H9 (cell line): ENCODE results near the gene PARD3. TPM values are rescaled to one million over a fixed set of nuclear protein-coding genes. Genes with fewer than 3 reads are reported as not detected.

Source experiments
- DNase-seq: peaks from one replicate; pipeline ENCODE4 v3.0.0-alpha.2; 2017
- H2AFZ ChIP-seq: one replicate; pipeline ENCODE4 v1.6.1; 2013; ENCODE audit warnings: mild to moderate bottlenecking, low read length, control low read depth, moderate library complexity
- H2AK5ac ChIP-seq: 2 replicates; pipeline ENCODE4 v1.6.1; 2013; ENCODE audit warnings: low read length, control low read depth, mixed read lengths; ENCODE audit not compliant: insufficient read length
- H2BK120ac ChIP-seq: one replicate; pipeline ENCODE4 v1.6.1; 2013; ENCODE audit warnings: low read depth, mild to moderate bottlenecking, low read length, control low read depth, inconsistent platforms; ENCODE audit not compliant: poor library complexity, severe bottlenecking
- H2BK12ac ChIP-seq: 2 replicates; pipeline ENCODE4 v1.6.1; 2013; ENCODE audit warnings: low read length, control low read depth, mixed read lengths, low read depth; ENCODE audit not compliant: insufficient read length
- H2BK15ac ChIP-seq: 2 replicates; pipeline ENCODE4 v1.6.1; 2013; ENCODE audit warnings: low read depth, low read length, control low read depth
- H2BK20ac ChIP-seq: one replicate; pipeline ENCODE4 v1.6.1; 2013; ENCODE audit warnings: low read depth, mild to moderate bottlenecking, low read length, control low read depth, inconsistent platforms; ENCODE audit not compliant: poor library complexity, severe bottlenecking
- H2BK5ac ChIP-seq: 2 replicates; pipeline ENCODE4 v1.6.1; 2013; ENCODE audit warnings: low read length, control low read depth, mixed read lengths; ENCODE audit not compliant: insufficient read length
- H3K14ac ChIP-seq: 2 replicates; pipeline ENCODE4 v1.6.1; 2013; ENCODE audit warnings: low read length, control low read depth; ENCODE audit not compliant: insufficient read depth
- H3K18ac ChIP-seq: 2 replicates; pipeline ENCODE4 v1.6.1; 2013; ENCODE audit warnings: low read depth, mild to moderate bottlenecking, mixed read lengths, low read length, control low read depth; ENCODE audit not compliant: insufficient read length
- H3K23ac ChIP-seq: 2 replicates; pipeline ENCODE4 v1.6.1; 2013; ENCODE audit warnings: low read length, control low read depth, mixed read lengths, low read depth; ENCODE audit not compliant: insufficient read length
- H3K23me2 ChIP-seq: 2 replicates; pipeline ENCODE4 v1.6.1; 2013; ENCODE audit warnings: low read depth, mild to moderate bottlenecking, mixed read lengths, low read length, control low read depth; ENCODE audit not compliant: insufficient read length, poor library complexity, severe bottlenecking
- H3K27ac ChIP-seq: 2 replicates; pipeline ENCODE4 v1.5.1; 2013; ENCODE audit warnings: low read length, control low read depth, mixed read lengths, low read depth; ENCODE audit not compliant: insufficient read length
- H3K27me3 ChIP-seq: 2 replicates; pipeline ENCODE4 v1.6.1; 2013; ENCODE audit warnings: low read length, control low read depth, inconsistent platforms; ENCODE audit not compliant: insufficient read depth
- H3K4ac ChIP-seq: 2 replicates; pipeline ENCODE4 v1.6.1; 2013; ENCODE audit warnings: low read depth, mild to moderate bottlenecking, control low read depth, inconsistent platforms, low read length, moderate library complexity
- H3K4me1 ChIP-seq: 2 replicates; pipeline ENCODE4 v1.6.1; 2013; ENCODE audit warnings: low read length, control low read depth, inconsistent platforms; ENCODE audit not compliant: insufficient read depth
- H3K4me2 ChIP-seq: 2 replicates; pipeline ENCODE4 v1.6.1; 2013; ENCODE audit warnings: low read length, control low read depth, mixed read lengths; ENCODE audit not compliant: insufficient read length, insufficient read depth
- H3K56ac ChIP-seq: 2 replicates; pipeline ENCODE4 v1.6.1; 2013; ENCODE audit warnings: low read depth, mild to moderate bottlenecking, mixed read lengths, low read length, control low read depth; ENCODE audit not compliant: insufficient read length
- H3K79me1 ChIP-seq: 2 replicates; pipeline ENCODE4 v1.6.1; 2013; ENCODE audit warnings: low read depth, mild to moderate bottlenecking, moderate library complexity, low read length, control low read depth, inconsistent platforms; ENCODE audit not compliant: insufficient read depth, poor library complexity, severe bottlenecking
- H3K79me2 ChIP-seq: 2 replicates; pipeline ENCODE4 v1.6.1; 2013; ENCODE audit warnings: low read length, control low read depth, inconsistent platforms; ENCODE audit not compliant: insufficient read depth
- H3K9ac ChIP-seq: 2 replicates; pipeline ENCODE4 v1.6.1; 2013; ENCODE audit warnings: low read length, control low read depth, mixed read lengths; ENCODE audit not compliant: insufficient read length; ENCODE audit errors: extremely low read depth
- H3K9me3 ChIP-seq: one replicate; pipeline ENCODE4 v1.6.1; 2013; ENCODE audit warnings: low read depth, low read length, inconsistent platforms; ENCODE audit not compliant: control insufficient read depth
- H3T11ph ChIP-seq: one replicate; pipeline ENCODE4 v1.6.1; 2013; ENCODE audit warnings: mild to moderate bottlenecking, low read length, control low read depth, inconsistent platforms
- H4K20me1 ChIP-seq: one replicate; pipeline ENCODE4 v1.6.1; 2013; ENCODE audit not compliant: control insufficient read depth, insufficient read length, insufficient read depth
- H4K5ac ChIP-seq: 2 replicates; pipeline ENCODE4 v1.6.1; 2013; ENCODE audit warnings: low read depth, mild to moderate bottlenecking, mixed read lengths, low read length, control low read depth; ENCODE audit not compliant: insufficient read length
- H4K8ac ChIP-seq: replicated peaks from 2 replicates; pipeline ENCODE4 v1.6.1; 2013; ENCODE audit warnings: low read length, control low read depth, mixed read lengths, low read depth; ENCODE audit not compliant: insufficient read length
- H4K91ac ChIP-seq: 2 replicates; pipeline ENCODE4 v1.6.1; 2013; ENCODE audit warnings: low read depth, mild to moderate bottlenecking, moderate library complexity, mixed read lengths, low read length, control low read depth; ENCODE audit not compliant: insufficient read length
- H3K27ac Mint-ChIP-seq, 3 experiments: 2 replicates in 2 of 3; 3 replicates in 1 of 3; pipeline ENCODE4 v1.8.0; 2020 to 2021; ENCODE audit warnings: mixed read lengths in 3 of 3, mild to moderate bottlenecking in 1 of 3, moderate library complexity in 1 of 3
- H3K27me3 Mint-ChIP-seq: 2 replicates; pipeline ENCODE4 v1.8.0; 2021; ENCODE audit warnings: low read depth, mild to moderate bottlenecking, moderate library complexity, mixed read lengths
- H3K36me3 Mint-ChIP-seq, 3 experiments: 2 replicates in 2 of 3; 3 replicates in 1 of 3; pipeline ENCODE4 v1.8.0; 2020 to 2021; ENCODE audit warnings: low read depth in 3 of 3, mixed read lengths in 3 of 3; ENCODE audit not compliant: insufficient read depth in 1 of 3
- H3K4me1 Mint-ChIP-seq, 2 experiments: 2 replicates each; pipeline ENCODE4 v1.8.0; 2020; ENCODE audit warnings: mixed read lengths in 2 of 2
- H3K4me3 Mint-ChIP-seq, 2 experiments: 2 replicates in 1 of 2; 3 replicates in 1 of 2; pipeline ENCODE4 v1.8.0; 2020 to 2021; ENCODE audit warnings: mild to moderate bottlenecking in 2 of 2, mixed read lengths in 2 of 2, moderate library complexity in 1 of 2
- H3K9me3 Mint-ChIP-seq, 2 experiments: 2 replicates in 1 of 2; 3 replicates in 1 of 2; pipeline ENCODE4 v1.8.0; 2020; ENCODE audit warnings: mild to moderate bottlenecking in 2 of 2, mixed read lengths in 2 of 2, moderate library complexity in 1 of 2
- WGBS: extraction: QIAGEN DNeasy Blood & Tissue Kit; methylation state at CpG from one replicate; pipeline ENCODE4 v1.1.7; 2013; ENCODE audit warnings: missing lambda C conversion rate, low lambda C conversion rate, mixed read lengths; ENCODE audit not compliant: insufficient read length; ENCODE audit errors: extremely low coverage; 5-methylcytosine and 5-hydroxymethylcytosine counted together
- total RNA-seq: library from RNA; stranded (reverse); gene quantifications from 2 replicates; pipeline ENCODE4 v1.2.1, GENCODE V29; 2021
- TF ChIP-seq, protein P1 (sequence below): fragments of 200-600 bp; sonication (generic); conservative IDR thresholded peaks from 3 replicates; pipeline ENCODE4 v1.8.0; 2021; ENCODE audit warnings: antibody characterized with exemption, mild to moderate bottlenecking

The PARD3 gene
- total RNA-seq, 1 experiment from 2014 or later = 44.7 TPM

- Histone ChIP-seq H3K79me2 (no peaks in the 10 kb centered on the region), H3K18ac (no peak overlapping the region), H2AFZ (no peak overlapping the region), H3K23ac (no peak overlapping the region), H3K4me2 (no peak overlapping the region), H3K4ac (no peak overlapping the region), H4K8ac (no peak overlapping the region), H4K20me1 (no peaks in the 10 kb centered on the region), H2BK5ac (no peak overlapping the region), H3K79me1 (peaks cover 2% of the 10 kb centered on the region), H3K9me3 (no peaks in the 10 kb centered on the region), H2BK12ac (no peak overlapping the region), H3K4me1 (peaks cover 2% of the 10 kb centered on the region; the same call in 1 of the 2 replicates), H3K56ac (no peak overlapping the region), H3K23me2 (no peaks in the 10 kb centered on the region), H2AK5ac (no peak overlapping the region), H2BK15ac (no peak overlapping the region), H3T11ph (no peak overlapping the region), H3K14ac (no peak overlapping the region), H4K91ac (no peak overlapping the region), H3K27ac (no peak overlapping the region), H3K9ac (no peak overlapping the region), H2BK20ac (no peak overlapping the region), H3K27me3 (no peaks in the 10 kb centered on the region), H2BK120ac (no peak overlapping the region), H4K5ac (no peak overlapping the region)
- Mint-ChIP-seq H3K27me3 (no peaks in the 10 kb centered on the region), H3K9me3 (no peaks in the 10 kb centered on the region), H3K4me1 (peaks cover 38 to 50% of the 10 kb centered on the region in 2 experiments), H3K27ac (peak overlapping the region in 1 of 3 experiments; percentile 54; a peak in 1 of 7 replicates), H3K36me3 (no peaks in the 10 kb centered on the region), H3K4me3 (no peak overlapping the region)
- WGBS = no CpG with 5 or more reads among the region's 1 CpG
- TF ChIP-seq, protein P1, sequence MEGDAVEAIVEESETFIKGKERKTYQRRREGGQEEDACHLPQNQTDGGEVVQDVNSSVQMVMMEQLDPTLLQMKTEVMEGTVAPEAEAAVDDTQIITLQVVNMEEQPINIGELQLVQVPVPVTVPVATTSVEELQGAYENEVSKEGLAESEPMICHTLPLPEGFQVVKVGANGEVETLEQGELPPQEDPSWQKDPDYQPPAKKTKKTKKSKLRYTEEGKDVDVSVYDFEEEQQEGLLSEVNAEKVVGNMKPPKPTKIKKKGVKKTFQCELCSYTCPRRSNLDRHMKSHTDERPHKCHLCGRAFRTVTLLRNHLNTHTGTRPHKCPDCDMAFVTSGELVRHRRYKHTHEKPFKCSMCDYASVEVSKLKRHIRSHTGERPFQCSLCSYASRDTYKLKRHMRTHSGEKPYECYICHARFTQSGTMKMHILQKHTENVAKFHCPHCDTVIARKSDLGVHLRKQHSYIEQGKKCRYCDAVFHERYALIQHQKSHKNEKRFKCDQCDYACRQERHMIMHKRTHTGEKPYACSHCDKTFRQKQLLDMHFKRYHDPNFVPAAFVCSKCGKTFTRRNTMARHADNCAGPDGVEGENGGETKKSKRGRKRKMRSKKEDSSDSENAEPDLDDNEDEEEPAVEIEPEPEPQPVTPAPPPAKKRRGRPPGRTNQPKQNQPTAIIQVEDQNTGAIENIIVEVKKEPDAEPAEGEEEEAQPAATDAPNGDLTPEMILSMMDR = no peak
- DNase-seq = no peak
Measured at GRCh38 chr10:34420795-34421194, 394.3 kb downstream of the PARD3 start.
